HepG2 (cell line): ENCODE data around the gene ABCB8. TPM values are rescaled to one million over a fixed set of nuclear protein-coding genes. Genes with fewer than 3 reads are reported as not detected.
A peak's percentile ranks its signal among the peaks of the same experiment; 100 is the strongest.

Experiments
- GABPB1 ChIP-seq: IDR thresholded peaks from 2 replicates; pipeline ENCODE4 v1.6.1; 2016; ENCODE audit warnings: mild to moderate bottlenecking, missing genetic modification reagents, moderate library complexity, missing compliant biosample characterization
- GMEB2 ChIP-seq: IDR thresholded peaks from 2 replicates; pipeline ENCODE4 v1.6.1; 2016; ENCODE audit warnings: missing biosample characterization, missing genetic modification reagents, low read depth
- NR1H2 ChIP-seq: sonication (generic); formaldehyde crosslinking; IDR thresholded peaks from 2 replicates; pipeline ENCODE4 v1.8.1; 2022; ENCODE audit warnings: low read depth, missing genetic modification reagents, borderline replicate concordance
- POLR2A ChIP-seq, 2 experiments: IDR thresholded peaks; 2 replicates each; pipeline ENCODE4 v1.6.1; 2011; ENCODE audit warnings: low read depth in 2 of 2, low read length in 2 of 2, mild to moderate bottlenecking in 1 of 2, moderate library complexity in 1 of 2; ENCODE audit not compliant: insufficient read depth in 1 of 2
- SALL1 ChIP-seq: sonication (generic); formaldehyde crosslinking; IDR thresholded peaks from 2 replicates; pipeline ENCODE4 v1.8.0; 2022; ENCODE audit warnings: mild to moderate bottlenecking, missing genetic modification reagents
- SIX1 ChIP-seq: sonication (generic); formaldehyde crosslinking; IDR thresholded peaks from 2 replicates; pipeline ENCODE4 v1.4.0; 2020; ENCODE audit warnings: missing genetic modification reagents, borderline replicate concordance
- STAG1 ChIP-seq: sonication (generic); formaldehyde crosslinking; IDR thresholded peaks from 2 replicates; pipeline ENCODE4 v1.4.0; 2020; ENCODE audit warnings: missing genetic modification reagents
- TARDBP ChIP-seq: sonication (generic); formaldehyde crosslinking; IDR thresholded peaks from 2 replicates; pipeline ENCODE4 v1.8.0; 2022; ENCODE audit warnings: mild to moderate bottlenecking, missing genetic modification reagents
- YY1 ChIP-seq: IDR thresholded peaks from 2 replicates; pipeline ENCODE4 v1.6.1; 2011; ENCODE audit warnings: low read length, low read depth, moderate library complexity, mild to moderate bottlenecking; ENCODE audit not compliant: insufficient read depth, insufficient replicate concordance
- ZHX2 ChIP-seq, 2 experiments: sonication (generic) in 1 of 2; formaldehyde crosslinking in 1 of 2; IDR thresholded peaks; 2 replicates each; pipeline versions ENCODE4 v1.6.1 to v1.9.0; 2014 to 2022; ENCODE audit warnings: antibody characterized with exemption in 1 of 2, borderline replicate concordance in 1 of 2, inconsistent platforms in 1 of 2, low read depth in 1 of 2, missing genetic modification reagents in 1 of 2
- ZNF180 ChIP-seq: sonication (generic); formaldehyde crosslinking; IDR thresholded peaks from 2 replicates; pipeline ENCODE4 v1.4.0; 2020; ENCODE audit warnings: low read depth, missing genetic modification reagents, borderline replicate concordance
- ZNF737 ChIP-seq: sonication (generic); formaldehyde crosslinking; IDR thresholded peaks from 2 replicates; pipeline ENCODE4 v1.5.0; 2020; ENCODE audit warnings: missing genetic modification reagents, mild to moderate bottlenecking, borderline replicate concordance
- ZNF781 ChIP-seq: sonication (generic); formaldehyde crosslinking; IDR thresholded peaks from 2 replicates; pipeline ENCODE4 v1.5.1; 2020; ENCODE audit warnings: borderline replicate concordance, mild to moderate bottlenecking, missing genetic modification reagents; ENCODE audit errors: not compliant biosample characterization
- ZSCAN21 ChIP-seq: sonication (generic); formaldehyde crosslinking; IDR thresholded peaks from 2 replicates; pipeline ENCODE4 v1.8.0; 2022; ENCODE audit warnings: mild to moderate bottlenecking, missing genetic modification reagents, moderate library complexity, borderline replicate concordance
- polyA plus RNA-seq, 8 experiments: library from polyadenylated mRNA; depleted of rRNA in 3 of 8; stranded (reverse) in 7 of 8; unstranded in 1 of 8; fragments of >200 nt; fragmentation: Illumina TruSeq in 4 of 8; extraction: Trizol in 4 of 8; gene quantifications; 2 replicates each; pipeline versions ENCODE4 v1.2.1 to v1.2.3, GENCODE V29; 2011 to 2016; ENCODE audit warnings: low read depth in 4 of 8, missing spikeins in 1 of 8, mixed read lengths in 1 of 8; ENCODE audit not compliant: insufficient read depth in 1 of 8
- total RNA-seq, 5 experiments: library from RNA; depleted of rRNA; stranded (reverse); fragments of >200 nt; fragmentation: Illumina TruSeq; extraction: Trizol; gene quantifications; 2 replicates each; pipeline ENCODE4 v1.2.3, GENCODE V29; 2016; ENCODE audit warnings: low read depth in 1 of 5
- TF ChIP-seq, protein P1 (sequence below): sonication (generic); formaldehyde crosslinking; conservative IDR thresholded peaks from 2 replicates; pipeline ENCODE4 v1.8.0; 2022; ENCODE audit warnings: low read depth, missing genetic modification reagents

ABCB8 gene
- total and polyA plus RNA-seq, 2 of the 13 experiments (the other 11 are each of a cell fraction or from before 2014, with no cell fraction given), result 6.6 to 16.7 TPM

DNA sequence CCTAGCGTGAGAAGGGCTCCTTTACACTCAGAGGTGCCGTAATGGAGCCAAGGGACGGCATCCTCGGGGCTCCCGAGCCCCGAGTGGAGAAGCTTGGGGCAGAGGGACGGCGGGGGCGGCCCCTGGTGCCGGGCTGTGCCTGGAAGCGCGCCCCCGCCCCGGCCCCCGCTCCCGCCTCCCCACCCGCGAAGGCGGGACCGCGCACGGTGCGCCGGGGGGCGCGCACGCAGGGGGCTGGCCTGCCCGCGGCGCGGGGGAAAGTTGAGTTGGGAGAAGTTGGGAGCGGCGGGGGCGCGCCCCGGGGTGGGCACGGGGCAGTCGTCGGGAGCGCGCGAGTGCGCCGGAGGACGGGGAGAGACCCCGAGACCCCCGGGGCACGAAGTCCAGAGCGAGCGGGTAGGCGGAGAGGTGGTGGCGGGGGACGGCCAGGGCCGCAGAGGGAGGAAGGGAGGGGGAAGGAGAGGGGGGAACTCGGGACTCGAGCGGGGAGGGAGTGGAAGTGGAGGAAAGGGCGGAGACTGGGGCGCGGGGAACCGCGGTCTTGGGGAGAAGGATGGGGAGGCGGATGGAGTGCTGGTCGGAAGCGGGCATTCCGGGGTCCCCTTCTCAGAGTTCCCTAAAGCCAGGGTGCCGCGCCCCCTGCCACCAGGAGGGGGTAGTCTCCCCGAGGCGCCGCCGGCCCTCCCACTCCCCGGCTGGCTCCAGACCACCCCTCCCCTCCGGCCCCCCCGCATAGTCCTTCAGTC lies 31.3 kb downstream of the ABCB8 start, which contains the start of gene SLC4A2 (continued):
- TF ChIP-seq ZHX2 (IDR thresholded peaks at IDR 0.05; ENCODE audit: low read depth) (no peak), ZHX2 (CRISPR knock-in tag; IDR thresholded peaks at IDR 0.05; ENCODE audit: borderline replicate concordance) (no peak), SALL1 (peak; percentile 46), YY1 (no peak), NR1H2 (CRISPR knock-in tag) (no peak), ZNF737 (no peak), ZNF180 (no peak), STAG1 (CRISPR knock-in tag) (no peak), ZSCAN21 (CRISPR knock-in tag) (0 out of 2 replicates have a peak, but pooled peaks have one; percentile 6), GABPB1 (CRISPR knock-in tag) (peak; percentile 45; the same call in 1 of the 2 replicates), ZNF781 (CRISPR knock-in tag) (no peak), TARDBP (CRISPR knock-in tag) (0 out of 2 replicates have a peak, but pooled peaks have one; percentile 30), GMEB2 (CRISPR knock-in tag) (peak; percentile 81; the same call in 1 of the 2 replicates), POLR2A (IDR thresholded peaks at IDR 0.05; ENCODE audit: insufficient read depth in 1 of 2, low read depth in 2 of 2, low read length in 2 of 2) (no peak), SIX1 (CRISPR knock-in tag) (no peak)
- TF ChIP-seq, protein P1, sequence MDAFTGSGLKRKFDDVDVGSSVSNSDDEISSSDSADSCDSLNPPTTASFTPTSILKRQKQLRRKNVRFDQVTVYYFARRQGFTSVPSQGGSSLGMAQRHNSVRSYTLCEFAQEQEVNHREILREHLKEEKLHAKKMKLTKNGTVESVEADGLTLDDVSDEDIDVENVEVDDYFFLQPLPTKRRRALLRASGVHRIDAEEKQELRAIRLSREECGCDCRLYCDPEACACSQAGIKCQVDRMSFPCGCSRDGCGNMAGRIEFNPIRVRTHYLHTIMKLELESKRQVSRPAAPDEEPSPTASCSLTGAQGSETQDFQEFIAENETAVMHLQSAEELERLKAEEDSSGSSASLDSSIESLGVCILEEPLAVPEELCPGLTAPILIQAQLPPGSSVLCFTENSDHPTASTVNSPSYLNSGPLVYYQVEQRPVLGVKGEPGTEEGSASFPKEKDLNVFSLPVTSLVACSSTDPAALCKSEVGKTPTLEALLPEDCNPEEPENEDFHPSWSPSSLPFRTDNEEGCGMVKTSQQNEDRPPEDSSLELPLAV, result no peak
